ENCODE data around the gene GSTM1.
A peak's percentile ranks its signal among the peaks of the same experiment; 100 is the strongest.

The GSTM1 gene

DNA sequence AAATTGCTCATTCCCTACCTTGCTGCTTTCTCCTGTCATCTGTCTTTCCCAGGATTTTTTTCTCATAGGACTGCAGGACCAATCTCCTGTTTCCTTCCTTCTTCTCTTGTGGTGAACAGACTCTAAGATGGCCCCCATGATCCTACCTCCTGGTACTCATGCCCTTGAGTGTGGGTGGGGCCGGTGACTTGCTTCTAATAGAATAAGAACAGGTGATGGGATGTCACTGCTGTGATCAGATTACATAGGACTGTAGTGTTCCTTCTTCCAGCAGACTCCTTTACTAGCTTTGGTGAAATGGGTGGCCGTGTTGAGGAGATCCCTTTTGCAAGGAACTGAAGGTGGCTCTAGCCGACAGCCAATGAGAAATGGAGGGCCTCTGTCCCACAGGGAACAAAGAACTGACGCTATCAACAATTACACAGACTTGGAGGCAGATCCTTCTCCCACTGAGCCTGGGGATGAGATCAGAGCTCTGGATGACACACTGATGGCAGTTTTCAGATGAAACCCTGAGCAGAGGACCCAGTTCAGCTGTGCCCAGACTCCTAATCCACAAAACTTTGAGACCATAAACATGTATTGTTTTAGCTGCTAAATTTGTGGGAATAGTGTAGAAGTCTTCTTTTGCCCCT, 45.7 kb downstream of the GSTM1 start:
- WGBS = 94% methylated on average over 4 of the region's 4 CpGs
- no peak overlapping the region for H3K27ac ChIP-seq (ENCODE audit: low read depth, low read length)
- H3K36me3 ChIP-seq (ENCODE audit: insufficient read depth, low read length) = no peaks in the 10 kb centered on the region
- H3K9ac ChIP-seq (ENCODE audit: low read depth, low read length) = no peak overlapping the region
- peaks cover 7% of the 10 kb centered on the region; the same call in 1 of the 2 replicates for H3K9me3 ChIP-seq (ENCODE audit: insufficient read depth, low read depth, low read length)
- H3K4me3 ChIP-seq (ENCODE audit: low read length) = no peak overlapping the region
- H3K4me1 ChIP-seq (ENCODE audit: insufficient read depth, low read length) = no peaks in the 10 kb centered on the region
- H3K27me3 ChIP-seq (ENCODE audit: insufficient read depth, low read length) = peaks cover 15% of the 10 kb centered on the region

DNA sequence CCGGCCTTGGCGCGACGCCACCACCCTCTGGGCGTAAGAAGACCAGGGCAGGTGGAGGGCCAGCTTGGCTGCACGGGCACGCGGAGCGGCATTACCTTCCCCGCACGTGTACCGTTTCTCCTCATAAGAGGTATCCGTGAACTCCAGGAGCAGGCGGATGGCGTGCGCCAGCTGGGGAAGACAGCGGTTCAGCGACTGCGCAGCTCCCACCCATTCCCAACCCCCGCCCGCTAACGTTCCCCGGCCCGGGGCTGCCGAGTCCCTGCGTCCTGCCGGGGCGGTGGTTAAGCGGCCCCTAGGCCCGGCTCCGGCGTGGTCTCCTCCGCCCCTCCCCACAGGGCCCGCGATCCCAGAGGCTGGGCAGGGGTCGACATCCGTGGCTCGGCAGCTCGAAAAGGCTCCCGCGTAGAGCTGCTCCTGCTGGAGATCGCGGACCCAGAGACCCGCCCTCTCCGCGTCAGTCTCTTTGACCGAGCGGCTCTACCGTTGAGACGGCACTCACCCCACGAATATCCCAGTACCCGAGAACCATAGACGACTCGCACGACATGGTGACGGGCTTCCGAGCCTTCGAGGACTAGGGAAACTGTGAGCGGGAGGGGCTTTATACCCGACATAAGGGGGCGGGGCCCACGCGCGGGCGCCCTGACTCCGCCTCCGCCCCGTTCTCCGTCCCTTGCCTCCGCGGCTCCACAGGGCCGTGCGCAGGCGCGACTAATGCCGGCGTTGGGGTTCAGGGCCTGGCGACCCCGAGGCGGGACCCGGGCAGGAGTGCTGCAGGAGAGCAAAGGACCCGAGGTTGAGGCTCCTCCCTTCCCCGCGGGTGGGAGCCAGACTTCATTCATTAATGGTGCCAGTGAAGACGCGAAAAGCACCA, 52.4 kb downstream of the GSTM1 start:
- Histone ChIP-seq H3K36me3 (ENCODE audit: insufficient read depth, low read length) (no peaks in the 10 kb centered on the region), H3K27ac (ENCODE audit: low read depth, low read length) (no peak overlapping the region), H3K9me3 (ENCODE audit: insufficient read depth, low read depth, low read length) (no peaks in the 10 kb centered on the region), H3K4me1 (ENCODE audit: insufficient read depth, low read length) (peaks cover 8% of the 10 kb centered on the region), H3K4me3 (ENCODE audit: low read length) (peak overlapping the region; percentile 73), H3K9ac (ENCODE audit: low read depth, low read length) (peak overlapping the region; percentile 45), H3K27me3 (ENCODE audit: insufficient read depth, low read length) (peaks cover 57% of the 10 kb centered on the region)
- 1% methylated on average over 86 of the region's 86 CpGs for WGBS

DNA sequence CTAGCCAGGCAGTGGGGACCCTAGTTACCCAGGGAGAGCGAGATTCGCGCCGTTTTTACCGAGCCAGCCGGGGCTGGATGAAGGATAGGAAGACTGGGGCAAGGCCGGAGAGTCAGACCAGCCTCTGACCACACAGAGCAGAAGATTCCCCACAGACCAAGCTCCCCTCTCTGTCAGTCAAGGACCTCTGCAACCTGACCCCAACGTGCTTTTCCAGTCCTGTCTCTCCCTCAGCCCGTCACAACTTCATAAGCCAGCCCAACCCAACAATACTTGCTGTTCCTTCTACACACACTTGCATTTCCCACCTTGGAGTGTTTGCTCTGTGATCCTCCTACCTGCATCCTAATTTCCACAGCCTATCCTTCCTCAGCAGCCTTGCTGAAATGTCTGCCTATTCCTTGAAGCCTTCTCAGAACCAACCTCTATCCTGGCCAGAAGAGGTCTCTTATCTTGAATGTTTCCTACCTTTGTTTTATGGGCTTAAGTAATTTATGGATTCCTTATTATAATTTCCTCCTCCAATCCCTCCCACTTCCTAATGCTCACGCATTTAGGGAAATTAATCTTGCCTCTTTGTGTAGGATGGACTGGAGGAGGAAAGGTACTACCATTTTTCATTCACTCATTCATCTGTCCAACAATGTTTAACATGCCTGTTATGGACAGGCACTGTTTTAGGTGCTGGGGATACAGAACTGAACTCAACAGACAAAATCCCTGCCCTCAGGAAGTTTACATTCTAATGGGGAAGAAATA, 53.2 kb downstream of the GSTM1 start, which contains the start of gene GSTM3:
GSTM3 (minus strand) TSS at position 424 of the 759 bp plus-strand sequence. CDS start 751 bp downstream, outside the sequence.
- Histone ChIP-seq H3K27me3 (ENCODE audit: insufficient read depth, low read length) (peaks cover 57% of the 10 kb centered on the region), H3K27ac (ENCODE audit: low read depth, low read length) (no peak within 1 kb of the TSS), H3K36me3 (ENCODE audit: insufficient read depth, low read length) (no peaks in the 10 kb centered on the region), H3K9me3 (ENCODE audit: insufficient read depth, low read depth, low read length) (no peaks in the 10 kb centered on the region), H3K9ac (ENCODE audit: low read depth, low read length) (peak within 1 kb of the TSS; percentile 45), H3K4me1 (ENCODE audit: insufficient read depth, low read length) (peaks cover 8% of the 10 kb centered on the region), H3K4me3 (ENCODE audit: low read length) (peak within 1 kb of the TSS; percentile 73)
- 8% methylated on average over 9 of the region's 10 CpGs for WGBS
